ENCODE measurements around the gene CNDP1. TPM values are rescaled to one million over a fixed set of nuclear protein-coding genes. Genes with fewer than 3 reads are reported as not detected.

Gene CNDP1
- total RNA-seq, 6 experiments from 2014 or later, result not detected

- Mint-ChIP-seq H3K4me3 (no peak overlapping the region), H3K27ac (no peak overlapping the region), H3K4me1 (ENCODE audit: low read depth) (peaks cover 5% of the 10 kb centered on the region; the same call in 1 of the 2 replicates), H3K9me3 (no peaks in the 10 kb centered on the region), H3K27me3 (ENCODE audit: insufficient read depth) (peaks cover 2% of the 10 kb centered on the region), H3K36me3 (ENCODE audit: low read depth) (peaks cover 22% of the 10 kb centered on the region)
- DNase-seq, result no peak
- TF ChIP-seq CTCF (IDR thresholded peaks at IDR 0.05), result no peak
These were observed 26.4 kb upstream of the CNDP1 start for GRCh38 chr18:74507927-74508326.

- H3K36me3 Mint-ChIP-seq (ENCODE audit: low read depth), result peaks cover 18% of the 10 kb centered on the region
- no peak for TF ChIP-seq CTCF (IDR thresholded peaks at IDR 0.05)
- no peak overlapping the region for H3K4me3 Mint-ChIP-seq
- no peak for DNase-seq
- peaks cover 2% of the 10 kb centered on the region for H3K27me3 Mint-ChIP-seq (ENCODE audit: insufficient read depth)
- peaks cover 5% of the 10 kb centered on the region; the same call in 1 of the 2 replicates for H3K4me1 Mint-ChIP-seq (ENCODE audit: low read depth)
- no peak overlapping the region for H3K27ac Mint-ChIP-seq
- H3K9me3 Mint-ChIP-seq, result no peaks in the 10 kb centered on the region
These were observed 25.9 kb upstream of the CNDP1 start for GRCh38 chr18:74508366-74508765.

GRCh38 chr18:74508821-74509225 lies 25.5 kb upstream of the CNDP1 start:
- H3K27ac Mint-ChIP-seq, result no peak overlapping the region
- H3K36me3 Mint-ChIP-seq (ENCODE audit: low read depth), result peaks cover 17% of the 10 kb centered on the region
- H3K4me1 Mint-ChIP-seq (ENCODE audit: low read depth), result peaks cover 5% of the 10 kb centered on the region; the same call in 1 of the 2 replicates
- peaks cover 2% of the 10 kb centered on the region for H3K27me3 Mint-ChIP-seq (ENCODE audit: insufficient read depth)
- H3K4me3 Mint-ChIP-seq, result no peak overlapping the region
- no peak for TF ChIP-seq CTCF (IDR thresholded peaks at IDR 0.05)
- H3K9me3 Mint-ChIP-seq, result no peaks in the 10 kb centered on the region
- DNase-seq, result no peak

GRCh38 chr18:74509856-74510769 lies 24.2 kb upstream of the CNDP1 start:
- TF ChIP-seq CTCF (IDR thresholded peaks at IDR 0.05), result no peak
- no peak for DNase-seq
- peaks cover 17% of the 10 kb centered on the region for H3K36me3 Mint-ChIP-seq (ENCODE audit: low read depth)
- peaks cover 5% of the 10 kb centered on the region; the same call in 1 of the 2 replicates for H3K4me1 Mint-ChIP-seq (ENCODE audit: low read depth)
- H3K4me3 Mint-ChIP-seq, result no peak overlapping the region
- no peak overlapping the region for H3K27ac Mint-ChIP-seq
- H3K27me3 Mint-ChIP-seq (ENCODE audit: insufficient read depth), result peaks cover 2% of the 10 kb centered on the region
- H3K9me3 Mint-ChIP-seq, result no peaks in the 10 kb centered on the region

GRCh38 chr18:74510770-74511095 lies 23.6 kb upstream of the CNDP1 start:
- peaks cover 17% of the 10 kb centered on the region for H3K36me3 Mint-ChIP-seq (ENCODE audit: low read depth)
- H3K4me1 Mint-ChIP-seq (ENCODE audit: low read depth), result peaks cover 5% of the 10 kb centered on the region; the same call in 1 of the 2 replicates
- no peak for TF ChIP-seq CTCF (IDR thresholded peaks at IDR 0.05)
- no peak overlapping the region for H3K27ac Mint-ChIP-seq
- peaks cover 2% of the 10 kb centered on the region for H3K27me3 Mint-ChIP-seq (ENCODE audit: insufficient read depth)
- H3K4me3 Mint-ChIP-seq, result no peak overlapping the region
- H3K9me3 Mint-ChIP-seq, result no peaks in the 10 kb centered on the region
- DNase-seq, result no peak

Data from HFFc6 (cell line).